ENCODE results near the gene LLGL2. TPM values are rescaled to one million over a fixed set of nuclear protein-coding genes. Genes with fewer than 3 reads are reported as not detected.

LLGL2 gene
- total RNA-seq, 2 experiments from 2014 or later: 7.1 to 9.6 TPM

DNA sequence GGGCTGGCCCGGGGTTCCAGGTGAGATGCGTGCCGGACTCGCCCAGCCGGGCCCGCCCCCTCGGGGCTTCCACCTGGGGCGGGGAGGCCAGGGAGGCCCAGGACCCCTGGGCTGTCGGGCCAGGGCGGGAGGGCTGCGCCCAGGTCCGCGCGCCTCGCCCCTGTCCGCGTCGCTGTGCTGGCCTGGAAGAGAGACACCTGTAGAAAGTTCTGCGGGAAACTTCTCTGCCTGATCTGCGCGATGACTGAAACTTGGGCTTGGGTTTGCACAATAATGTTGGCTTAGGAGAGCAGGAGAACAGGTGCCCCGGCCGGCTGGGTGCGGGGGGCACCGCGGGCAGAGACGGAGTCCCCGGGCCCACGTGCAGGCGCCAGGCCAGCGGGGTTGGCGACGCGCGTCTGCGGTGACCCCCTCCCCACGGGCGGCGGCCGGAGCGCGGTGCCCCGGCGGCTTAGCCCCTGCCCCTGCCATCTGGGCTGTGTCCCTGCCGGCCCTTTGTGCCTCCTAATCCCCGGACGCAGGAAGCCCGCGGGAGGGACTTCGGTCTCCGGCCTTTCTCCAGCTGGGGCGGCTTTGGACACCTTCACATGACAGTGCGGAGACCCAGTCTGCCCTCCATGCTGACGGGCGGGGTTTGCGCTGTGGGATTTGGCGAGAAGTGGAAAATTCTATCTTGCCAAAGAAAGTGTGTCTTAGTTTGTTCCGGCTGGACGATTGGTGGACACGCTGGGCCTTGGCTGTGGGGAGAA is 483 bp downstream of the LLGL2 start:
- CTCF ChIA-PET: interaction anchor here (0.8 to 1.7 kb wide), 5 partner anchors 9 to 227 kb away, joined by 3 to 10 read pairs (median 5); partner anchors contain the start of gene TSEN54
- H3K4me1 Mint-ChIP-seq: peaks cover 10% of the 10 kb centered on the region
- no peak for DNase-seq

DNA sequence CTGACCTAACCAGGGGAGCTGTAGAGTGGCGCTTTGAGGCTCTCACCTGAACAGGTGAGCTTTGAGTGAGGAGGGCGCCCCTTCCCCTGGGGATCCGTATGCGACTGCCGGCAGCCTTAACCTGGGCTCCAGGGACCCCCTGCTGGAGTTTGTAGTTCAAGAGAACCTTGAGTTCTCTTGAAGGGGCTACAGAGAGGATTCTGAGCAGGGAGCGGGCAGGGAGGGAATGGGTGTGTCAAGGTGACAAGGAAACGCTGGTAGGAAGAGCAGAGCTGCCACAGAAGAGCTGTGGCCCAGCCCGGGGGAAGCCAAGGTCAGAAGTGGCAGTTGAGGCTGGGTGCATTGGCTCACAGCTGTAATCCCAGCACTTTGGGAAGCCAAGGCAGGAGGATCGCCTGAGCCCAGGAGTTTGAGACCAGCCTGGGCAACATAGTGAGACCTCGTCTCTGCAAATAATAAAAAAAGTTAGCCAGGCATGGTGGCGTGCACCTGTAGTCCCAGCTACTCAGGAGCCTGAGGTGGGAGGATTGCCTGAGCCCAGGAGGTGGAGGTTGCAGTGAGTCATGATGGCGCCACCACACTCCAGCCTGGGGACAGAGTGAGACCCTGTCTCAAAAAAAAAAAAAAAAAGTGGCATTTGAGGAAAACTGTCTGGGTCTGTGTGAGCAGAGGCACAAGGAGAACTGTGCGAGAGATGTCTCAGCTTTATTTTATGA is 1.2 kb downstream of the LLGL2 start:
- intact Hi-C loops (cut with DNase I, micrococcal nuclease): no loop called here
- POLR2A ChIA-PET: interaction anchor here (0.6 kb wide), 1 partner anchor 366 kb away, joined by 3 read pairs; no protein-coding TSS in a partner anchor
- ATAC-seq: no peak

More for the DNA sequence above, 483 bp downstream of the LLGL2 start:
- POLR2A ChIA-PET: interaction anchor here (1.5 kb wide), 1 partner anchor 9 kb away, joined by 6 read pairs; the partner anchor contains the start of gene TSEN54
- peaks cover 11% of the 10 kb centered on the region for H3K36me3 Mint-ChIP-seq (ENCODE audit: low read depth)
- no peaks in the 10 kb centered on the region for H3K9me3 Mint-ChIP-seq (ENCODE audit: low read depth)
- peak overlapping the region; percentile 62 for H3K4me3 Mint-ChIP-seq
- H3K27me3 Mint-ChIP-seq: no peaks in the 10 kb centered on the region
- no peak overlapping the region for H3K27ac Mint-ChIP-seq
- intact Hi-C loops (cut with DNase I, micrococcal nuclease): loop anchor here (1.0 to 2.0 kb wide), 11 partner anchors 9 to 653 kb away; partner anchors contain the start of genes CDR2L (in 1 of the 2), FDXR (in 1 of the 2), GRB2 (in 1 of the 2) and JPT1 (in 1 of the 2)
- ATAC-seq: no peak

DNA sequence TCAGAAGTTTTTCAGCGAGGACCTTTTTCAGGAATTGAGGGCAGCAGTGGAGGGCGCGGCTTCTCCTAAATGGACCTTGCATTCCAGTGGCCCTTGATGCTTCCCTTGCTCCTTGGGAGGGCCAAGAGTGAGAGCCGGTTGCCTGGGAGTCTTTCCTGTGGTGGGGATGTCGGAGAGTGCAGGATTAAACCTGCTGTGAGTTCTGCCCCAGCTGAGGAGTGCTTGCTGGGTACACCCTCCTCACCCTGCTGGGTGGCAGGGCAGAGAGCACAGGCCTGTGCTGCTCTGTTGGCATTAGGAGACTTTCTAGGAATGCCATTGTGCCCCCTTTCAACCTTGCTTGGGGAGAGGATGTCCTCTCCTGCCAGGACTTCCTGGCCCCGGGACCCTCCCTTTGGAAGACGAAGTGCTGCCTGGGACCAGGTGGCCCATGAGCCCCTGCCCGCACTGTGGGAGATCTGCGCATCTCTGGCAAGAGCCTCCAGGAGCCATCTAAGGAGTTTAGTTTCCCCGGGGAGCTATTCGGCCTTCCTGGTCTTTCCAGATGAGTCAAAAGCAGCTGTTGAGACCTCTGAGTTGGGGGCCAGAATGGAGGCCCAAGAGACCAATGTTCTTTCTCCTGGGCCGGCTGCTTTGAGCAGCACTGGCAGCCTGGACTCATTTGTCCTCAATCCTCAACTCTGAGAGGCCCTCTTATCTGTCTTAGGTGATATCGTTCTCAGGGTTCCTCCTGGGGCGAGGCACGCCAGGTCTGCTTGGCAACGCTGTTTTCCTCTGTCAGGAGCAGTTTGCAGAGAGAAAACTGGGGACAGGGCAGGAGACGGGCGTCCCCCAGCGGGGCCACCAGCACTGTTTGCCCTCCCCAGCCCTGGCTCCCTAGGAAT is 5.6 kb downstream of the LLGL2 start:
- ATAC-seq: no peak

More for the DNA sequence above, 1.2 kb downstream of the LLGL2 start:
- DNase-seq: no peak
- H3K27me3 Mint-ChIP-seq: no peaks in the 10 kb centered on the region
- no peaks in the 10 kb centered on the region for H3K9me3 Mint-ChIP-seq (ENCODE audit: low read depth)
- H3K27ac Mint-ChIP-seq: no peak overlapping the region
- peak overlapping the region; percentile 62 for H3K4me3 Mint-ChIP-seq
- CTCF ChIA-PET: interaction anchor here (0.8 to 1.3 kb wide), 5 partner anchors 10 to 226 kb away, joined by 3 to 7 read pairs (median 5); partner anchors contain the start of gene TSEN54
- H3K36me3 Mint-ChIP-seq (ENCODE audit: low read depth): peaks cover 6% of the 10 kb centered on the region
- peaks cover 10% of the 10 kb centered on the region for H3K4me1 Mint-ChIP-seq

DNA sequence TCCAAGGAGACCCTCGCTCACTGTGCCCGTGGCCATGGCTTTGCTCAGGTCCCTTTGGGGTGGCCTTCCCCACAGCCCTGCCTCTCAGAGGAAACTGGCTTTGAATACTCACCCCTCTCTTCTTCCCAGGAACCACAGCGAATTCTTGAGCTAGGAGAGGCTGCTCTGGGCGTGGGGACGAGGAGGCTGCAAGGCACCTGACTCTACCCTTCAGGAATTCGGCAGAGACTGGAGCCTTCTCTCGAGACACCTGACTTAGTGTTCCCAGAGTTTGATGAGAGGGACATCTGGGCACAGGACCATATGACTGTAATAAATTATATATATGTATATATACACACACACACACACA is 6.2 kb downstream of the LLGL2 start:
- Mint-ChIP-seq H3K27me3 (no peaks in the 10 kb centered on the region), H3K36me3 (ENCODE audit: low read depth) (peaks cover 4% of the 10 kb centered on the region), H3K4me3 (no peak overlapping the region), H3K9me3 (ENCODE audit: low read depth) (no peaks in the 10 kb centered on the region), H3K4me1 (peaks cover 23% of the 10 kb centered on the region), H3K27ac (no peak overlapping the region)
- DNase-seq (no peak), ATAC-seq (no peak)
- CTCF ChIA-PET: interaction anchor here (1.0 kb wide), 1 partner anchor 15 kb away, joined by 3 read pairs; the partner anchor contains the start of gene TSEN54
- intact Hi-C loops (cut with DNase I, micrococcal nuclease): no loop called here
- POLR2A ChIA-PET: no interaction called here

More for the DNA sequence above, 5.6 kb downstream of the LLGL2 start:
- DNase-seq: no peak
- CTCF ChIA-PET: interaction anchor here (0.5 to 1.0 kb wide), 2 partner anchors 15 to 119 kb away, joined by 3 read pairs; partner anchors contain the start of gene TSEN54
- no peaks in the 10 kb centered on the region for H3K9me3 Mint-ChIP-seq (ENCODE audit: low read depth)
- no peak overlapping the region for H3K27ac Mint-ChIP-seq
- no peak overlapping the region for H3K4me3 Mint-ChIP-seq
- peaks cover 4% of the 10 kb centered on the region for H3K36me3 Mint-ChIP-seq (ENCODE audit: low read depth)
- intact Hi-C loops (cut with DNase I, micrococcal nuclease): no loop called here
- POLR2A ChIA-PET: interaction anchor here (0.7 kb wide), 1 partner anchor 665 kb away, joined by 3 read pairs; no protein-coding TSS in a partner anchor
- peaks cover 28% of the 10 kb centered on the region for H3K4me1 Mint-ChIP-seq
- H3K27me3 Mint-ChIP-seq: no peaks in the 10 kb centered on the region

DNA sequence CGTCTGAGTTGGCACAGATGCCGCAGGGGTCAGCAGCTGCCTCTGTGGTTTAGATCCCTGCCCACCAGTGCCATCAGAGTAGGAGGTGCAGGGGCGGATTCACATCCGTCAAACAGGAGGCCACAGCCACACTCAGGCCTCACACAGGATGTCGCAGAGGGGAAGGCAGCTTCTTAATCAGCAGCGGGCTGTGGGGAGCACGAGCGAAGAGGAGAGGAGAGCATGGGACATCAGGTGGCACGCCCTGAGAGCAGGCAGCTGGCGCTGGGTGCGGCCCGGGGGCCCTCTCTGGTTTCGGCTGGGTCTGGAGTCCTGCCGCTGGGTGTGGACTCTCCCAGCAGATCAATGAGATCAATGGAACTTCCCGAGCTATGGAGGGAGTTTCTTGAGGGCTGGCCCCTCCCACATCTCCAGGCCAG is 9.6 kb downstream of the LLGL2 start:
- no peaks in the 10 kb centered on the region for H3K27me3 Mint-ChIP-seq
- H3K36me3 Mint-ChIP-seq (ENCODE audit: low read depth): peaks cover 4% of the 10 kb centered on the region
- ChIA-PET CTCF (interaction anchor here (0.7 to 2.3 kb wide), 5 partner anchors 11 to 80 kb away, joined by 3 to 13 read pairs (median 4); partner anchors contain the start of gene TSEN54), POLR2A (interaction anchor here (0.6 kb wide), 3 partner anchors 103 to 252 kb away, joined by 4 to 6 read pairs (median 5); no protein-coding TSS in a partner anchor)
- intact Hi-C loops (cut with DNase I, micrococcal nuclease): no loop called here
- H3K9me3 Mint-ChIP-seq (ENCODE audit: low read depth): no peaks in the 10 kb centered on the region
- peaks cover 18% of the 10 kb centered on the region for H3K4me1 Mint-ChIP-seq
- peak overlapping the region; percentile 44 for H3K4me3 Mint-ChIP-seq
- peak; percentile 99 for ATAC-seq
- H3K27ac Mint-ChIP-seq: peak overlapping the region; percentile 88
- DNase-seq: peak; percentile 82

DNA sequence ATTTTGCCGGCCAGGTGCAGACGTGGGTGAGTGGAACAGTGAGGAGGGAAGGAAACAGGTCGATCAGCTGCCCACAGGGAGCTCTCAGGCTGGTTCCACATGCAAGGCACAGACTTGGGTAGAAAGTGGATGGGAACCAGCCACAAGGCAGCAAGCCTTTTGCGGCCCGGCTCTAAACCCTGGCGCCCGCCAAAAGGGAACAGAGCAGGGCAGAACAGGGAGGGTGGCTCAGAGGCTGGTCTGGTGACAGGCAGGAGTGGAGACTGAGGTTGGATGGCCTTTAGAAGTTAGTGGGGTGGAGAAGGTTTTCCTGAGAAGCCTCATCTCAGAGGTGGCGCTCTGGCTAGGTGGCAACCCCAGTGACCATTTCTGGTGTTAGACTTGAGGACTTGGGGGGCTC is 10.4 kb downstream of the LLGL2 start:
- H3K9me3 Mint-ChIP-seq (ENCODE audit: low read depth): no peaks in the 10 kb centered on the region
- peaks cover 4% of the 10 kb centered on the region for H3K36me3 Mint-ChIP-seq (ENCODE audit: low read depth)
- H3K27ac Mint-ChIP-seq: peak overlapping the region; percentile 88
- no peak overlapping the region for H3K4me3 Mint-ChIP-seq
- ATAC-seq: no peak
- H3K4me1 Mint-ChIP-seq: peaks cover 18% of the 10 kb centered on the region
- DNase-seq: no peak
- H3K27me3 Mint-ChIP-seq: no peaks in the 10 kb centered on the region
- POLR2A ChIA-PET: interaction anchor here (0.6 kb wide), 2 partner anchors 114 to 251 kb away, joined by 5 to 6 read pairs; no protein-coding TSS in a partner anchor
- intact Hi-C loops (cut with DNase I, micrococcal nuclease): no loop called here
- CTCF ChIA-PET: interaction anchor here (0.8 to 2.3 kb wide), 4 partner anchors 11 to 80 kb away, joined by 3 to 13 read pairs (median 4); partner anchors contain the start of gene TSEN54

DNA sequence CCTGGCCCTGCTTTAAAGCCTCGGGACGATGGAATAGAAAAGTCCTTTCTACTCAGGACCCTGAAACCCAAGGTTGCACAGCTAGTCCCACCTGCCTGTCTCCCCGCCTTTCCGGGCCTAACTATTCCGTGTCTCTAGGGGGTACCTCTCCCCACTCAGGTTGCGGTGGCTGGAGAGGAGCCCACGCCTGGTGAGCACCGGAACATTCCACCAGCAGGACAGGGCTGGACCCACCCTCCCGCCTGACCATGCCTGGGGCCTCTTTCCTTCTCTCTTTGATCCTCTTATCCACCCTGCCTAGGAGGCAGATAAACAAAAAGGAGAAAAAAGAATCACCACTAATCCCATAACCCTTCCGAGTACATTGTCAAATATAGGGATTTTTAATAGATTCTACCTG is 10.9 kb downstream of the LLGL2 start:
- peaks cover 4% of the 10 kb centered on the region for H3K36me3 Mint-ChIP-seq (ENCODE audit: low read depth)
- DNase-seq (no peak), ATAC-seq (no peak)
- H3K27me3 Mint-ChIP-seq: no peaks in the 10 kb centered on the region
- H3K9me3 Mint-ChIP-seq (ENCODE audit: low read depth): no peaks in the 10 kb centered on the region
- ChIA-PET CTCF (interaction anchor here (0.8 kb wide), 1 partner anchor 17 kb away, joined by 3 read pairs; no protein-coding TSS in a partner anchor), POLR2A (no interaction called here)
- no peak overlapping the region for H3K4me3 Mint-ChIP-seq
- peaks cover 18% of the 10 kb centered on the region for H3K4me1 Mint-ChIP-seq
- H3K27ac Mint-ChIP-seq: no peak overlapping the region
- intact Hi-C loops (cut with DNase I, micrococcal nuclease): no loop called here

DNA sequence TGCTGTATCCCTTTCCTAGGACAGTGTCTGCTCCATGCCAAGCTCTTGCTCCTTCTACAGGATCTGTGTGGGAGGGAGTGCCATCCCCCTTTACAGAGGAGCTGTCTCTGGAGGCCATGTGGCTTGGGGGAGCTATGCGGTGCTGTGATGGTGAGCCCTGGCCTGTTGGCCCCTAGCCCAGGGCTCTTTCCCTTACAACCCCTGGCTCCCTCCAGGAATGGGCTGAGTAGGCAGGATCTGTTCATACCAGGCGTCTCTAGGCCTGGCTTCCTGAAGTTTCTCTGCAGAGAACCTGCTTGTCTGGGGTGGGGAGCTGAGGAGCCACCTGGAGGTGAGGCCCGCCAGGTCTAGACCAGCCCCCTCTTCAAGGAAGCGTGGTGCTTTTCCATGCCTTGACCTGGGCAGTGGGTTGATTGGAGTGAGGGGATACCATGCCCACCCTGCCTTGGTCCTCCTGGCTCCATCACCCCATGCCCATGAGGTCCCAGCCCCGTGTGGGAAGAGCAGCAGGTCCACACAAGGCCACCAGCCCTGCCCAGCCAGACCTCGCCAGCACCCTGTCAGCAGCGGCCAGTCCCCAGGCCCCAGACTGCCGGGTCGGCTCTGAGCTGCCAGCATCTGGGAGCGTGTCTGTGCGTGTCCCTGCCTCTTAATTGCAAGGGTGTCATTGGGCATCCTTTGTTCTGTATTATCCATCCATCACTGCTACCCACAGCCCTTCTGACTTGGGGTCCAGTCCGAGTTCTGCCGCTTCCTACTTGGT is 14.7 kb downstream of the LLGL2 start:
- H3K27me3 Mint-ChIP-seq: no peaks in the 10 kb centered on the region
- intact Hi-C loops (cut with DNase I, micrococcal nuclease): no loop called here
- no peak for ATAC-seq
- POLR2A ChIA-PET: interaction anchor here (0.6 kb wide), 1 partner anchor 18 kb away, joined by 3 read pairs; no protein-coding TSS in a partner anchor
- no peak overlapping the region for H3K27ac Mint-ChIP-seq
- CTCF ChIA-PET: interaction anchor here (0.8 kb wide), 1 partner anchor 213 kb away, joined by 3 read pairs; no protein-coding TSS in a partner anchor
- H3K36me3 Mint-ChIP-seq (ENCODE audit: low read depth): no peaks in the 10 kb centered on the region
- H3K4me1 Mint-ChIP-seq: peaks cover 8% of the 10 kb centered on the region
- no peaks in the 10 kb centered on the region for H3K9me3 Mint-ChIP-seq (ENCODE audit: low read depth)
- H3K4me3 Mint-ChIP-seq: no peak overlapping the region
- no peak for DNase-seq

DNA sequence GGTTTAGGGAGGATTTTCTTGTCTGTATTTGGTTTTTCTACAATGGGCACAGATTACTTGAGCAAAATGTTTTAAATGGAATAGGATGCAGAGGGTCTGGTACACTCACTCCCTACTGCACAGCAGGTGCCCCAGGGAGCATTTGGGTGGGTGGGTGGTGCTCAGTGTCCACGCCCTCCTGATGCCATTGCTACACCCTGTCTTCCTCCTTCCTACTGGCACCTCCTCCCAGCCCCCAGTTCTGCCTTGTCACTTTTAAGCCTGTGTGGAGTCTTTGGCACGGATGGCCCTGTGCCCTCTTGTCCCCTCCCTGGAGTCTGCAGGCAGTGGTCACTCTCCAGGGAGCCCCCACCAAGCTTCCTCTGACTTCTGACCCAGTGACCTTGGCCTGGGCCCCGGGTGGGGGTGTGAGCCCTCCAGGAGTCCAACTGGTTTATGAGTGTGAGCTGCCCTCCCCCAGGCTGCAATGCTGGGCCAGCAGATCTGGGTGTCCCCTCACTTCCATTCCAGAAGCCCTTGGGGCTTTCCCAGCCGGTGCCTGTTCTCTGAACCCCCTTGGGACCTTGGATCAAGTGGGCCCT is 15.5 kb downstream of the LLGL2 start:
- Mint-ChIP-seq H3K4me3 (no peak overlapping the region), H3K4me1 (no peaks in the 10 kb centered on the region), H3K9me3 (ENCODE audit: low read depth) (no peaks in the 10 kb centered on the region), H3K27ac (no peak overlapping the region), H3K27me3 (no peaks in the 10 kb centered on the region), H3K36me3 (ENCODE audit: low read depth) (no peaks in the 10 kb centered on the region)
- POLR2A ChIA-PET: no interaction called here
- no peak for DNase-seq
- intact Hi-C loops (cut with DNase I, micrococcal nuclease): no loop called here
- CTCF ChIA-PET: no interaction called here
- ATAC-seq: no peak

DNA sequence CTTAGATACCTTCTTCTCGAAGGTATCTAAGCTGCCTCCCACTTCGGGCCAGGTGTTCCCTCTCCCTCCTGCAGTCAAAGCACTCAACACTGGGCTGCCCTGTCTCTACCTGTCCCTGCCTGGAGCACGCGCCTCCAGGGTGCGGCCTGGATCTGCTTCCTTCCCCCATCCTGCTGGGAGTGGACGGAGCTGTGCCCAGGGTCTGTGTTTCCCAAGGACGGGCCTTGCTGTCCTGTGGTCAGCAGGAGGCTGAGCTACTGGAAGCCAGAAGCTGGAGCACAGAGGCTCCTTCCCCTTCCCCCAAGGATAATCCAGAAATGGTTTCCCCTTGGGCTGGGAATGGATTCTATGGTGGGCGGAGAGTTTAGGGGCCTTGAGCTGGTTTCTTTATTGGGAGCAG is 16.7 kb downstream of the LLGL2 start:
- intact Hi-C loops (cut with DNase I, micrococcal nuclease): no loop called here
- no peaks in the 10 kb centered on the region for H3K27me3 Mint-ChIP-seq
- POLR2A ChIA-PET: interaction anchor here (0.7 kb wide), 1 partner anchor 59 kb away, joined by 3 read pairs; no protein-coding TSS in a partner anchor
- H3K27ac Mint-ChIP-seq: no peak overlapping the region
- no peak overlapping the region for H3K4me3 Mint-ChIP-seq
- DNase-seq (no peak), ATAC-seq (no peak)
- CTCF ChIA-PET: interaction anchor here (1.5 kb wide), 1 partner anchor 91 kb away, joined by 4 read pairs; the partner anchor contains the start of gene SMIM5
- no peaks in the 10 kb centered on the region for H3K36me3 Mint-ChIP-seq (ENCODE audit: low read depth)
- H3K4me1 Mint-ChIP-seq: no peaks in the 10 kb centered on the region
- no peaks in the 10 kb centered on the region for H3K9me3 Mint-ChIP-seq (ENCODE audit: low read depth)
